Endodermal cell (in vitro differentiated cells): Measurements from ENCODE around the gene OTUD7B. TPM values are rescaled to one million over a fixed set of nuclear protein-coding genes. Genes with fewer than 3 reads are reported as not detected.

ENCODE experiments used
- DNase-seq: peaks from one replicate; pipeline ENCODE4 v3.0.0-alpha.2; 2017
- H3K27ac ChIP-seq: 2 replicates; pipeline ENCODE4 v1.5.1; 2013; ENCODE audit warnings: mild to moderate bottlenecking, low read depth, low read length, moderate library complexity
- H3K27me3 ChIP-seq: 2 replicates; pipeline ENCODE4 v1.6.1; 2013; ENCODE audit warnings: mild to moderate bottlenecking, low read length, moderate library complexity; ENCODE audit not compliant: insufficient read depth, control insufficient read depth, poor library complexity, severe bottlenecking
- H3K36me3 ChIP-seq: 2 replicates; pipeline ENCODE4 v1.7.0; 2013; ENCODE audit warnings: mild to moderate bottlenecking, low read length, moderate library complexity; ENCODE audit not compliant: control insufficient read depth, insufficient read depth
- H3K4me1 ChIP-seq: one replicate; pipeline ENCODE4 v1.7.0; 2013; ENCODE audit warnings: low read length; ENCODE audit not compliant: control insufficient read depth, insufficient read depth
- H3K4me3 ChIP-seq: 2 replicates; pipeline ENCODE4 v1.5.1; 2013; ENCODE audit warnings: mild to moderate bottlenecking, low read length, moderate library complexity
- H3K9ac ChIP-seq: 2 replicates; pipeline ENCODE4 v1.6.1; 2013; ENCODE audit warnings: mild to moderate bottlenecking, low read length, moderate library complexity; ENCODE audit not compliant: poor library complexity, severe bottlenecking; ENCODE audit errors: extremely low read depth
- H3K9me3 ChIP-seq: 2 replicates; pipeline ENCODE4 v1.6.1; 2013; ENCODE audit warnings: mild to moderate bottlenecking, low read length, moderate library complexity; ENCODE audit not compliant: control insufficient read depth
- H3K27ac Mint-ChIP-seq: 2 replicates; pipeline ENCODE4 v1.8.0; 2020; ENCODE audit warnings: mixed read lengths
- H3K27me3 Mint-ChIP-seq: 2 replicates; pipeline ENCODE4 v1.8.0; 2021; ENCODE audit warnings: mild to moderate bottlenecking, mixed read lengths; ENCODE audit not compliant: insufficient read depth
- H3K36me3 Mint-ChIP-seq: 2 replicates; pipeline ENCODE4 v1.8.0; 2020; ENCODE audit warnings: low read depth, mixed read lengths
- H3K4me1 Mint-ChIP-seq: 2 replicates; pipeline ENCODE4 v1.8.0; 2020; ENCODE audit warnings: mixed read lengths
- H3K4me3 Mint-ChIP-seq: 2 replicates; pipeline ENCODE4 v1.8.0; 2020; ENCODE audit warnings: mild to moderate bottlenecking, moderate library complexity, mixed read lengths
- H3K9me3 Mint-ChIP-seq: 2 replicates; pipeline ENCODE4 v1.8.0; 2020; ENCODE audit warnings: mild to moderate bottlenecking, mixed read lengths
- WGBS, 2 experiments: methylation state at CpG; one replicate each; pipeline versions ENCODE4 v1.1.5 to v1.1.7; 2013; ENCODE audit warnings: missing lambda C conversion rate in 2 of 2, mixed read lengths in 1 of 2; ENCODE audit not compliant: insufficient coverage in 1 of 2, insufficient read length in 1 of 2; 5-methylcytosine and 5-hydroxymethylcytosine counted together
- total RNA-seq, 2 donors: library from RNA; stranded (reverse); fragmentation: NEBNext Ultra II Directional in 1 of 2; extraction: Animal tissue kit (Norgen Biotek cat#: 25700) in 1 of 2; gene quantifications; 2 replicates in 1 of 2; 3 replicates in 1 of 2; pipeline ENCODE4 v1.2.1, GENCODE V29; 2021
- TF ChIP-seq, protein P1 (sequence below): fragments of 200-600 bp; sonication (generic); conservative IDR thresholded peaks from 2 replicates; pipeline ENCODE4 v1.5.0; 2021; ENCODE audit warnings: antibody characterized with exemption, mild to moderate bottlenecking

Gene OTUD7B
- total RNA-seq, 2 donors from 2014 or later, result 26.6 to 31.1 TPM

GRCh38 chr1:149987297-149987595, 23.3 kb downstream of the OTUD7B start:
- Mint-ChIP-seq H3K27ac (peak overlapping the region; percentile 71), H3K4me3 (no peak overlapping the region), H3K4me1 (peaks cover 19% of the 10 kb centered on the region), H3K27me3 (no peaks in the 10 kb centered on the region), H3K36me3 (peaks cover 7% of the 10 kb centered on the region), H3K9me3 (no peaks in the 10 kb centered on the region)
- Histone ChIP-seq H3K27me3 (no peaks in the 10 kb centered on the region), H3K9ac (no peak overlapping the region), H3K4me3 (no peak overlapping the region), H3K4me1 (no peaks in the 10 kb centered on the region), H3K36me3 (no peaks in the 10 kb centered on the region), H3K9me3 (no peaks in the 10 kb centered on the region), H3K27ac (no peak overlapping the region)
- TF ChIP-seq, protein P1, sequence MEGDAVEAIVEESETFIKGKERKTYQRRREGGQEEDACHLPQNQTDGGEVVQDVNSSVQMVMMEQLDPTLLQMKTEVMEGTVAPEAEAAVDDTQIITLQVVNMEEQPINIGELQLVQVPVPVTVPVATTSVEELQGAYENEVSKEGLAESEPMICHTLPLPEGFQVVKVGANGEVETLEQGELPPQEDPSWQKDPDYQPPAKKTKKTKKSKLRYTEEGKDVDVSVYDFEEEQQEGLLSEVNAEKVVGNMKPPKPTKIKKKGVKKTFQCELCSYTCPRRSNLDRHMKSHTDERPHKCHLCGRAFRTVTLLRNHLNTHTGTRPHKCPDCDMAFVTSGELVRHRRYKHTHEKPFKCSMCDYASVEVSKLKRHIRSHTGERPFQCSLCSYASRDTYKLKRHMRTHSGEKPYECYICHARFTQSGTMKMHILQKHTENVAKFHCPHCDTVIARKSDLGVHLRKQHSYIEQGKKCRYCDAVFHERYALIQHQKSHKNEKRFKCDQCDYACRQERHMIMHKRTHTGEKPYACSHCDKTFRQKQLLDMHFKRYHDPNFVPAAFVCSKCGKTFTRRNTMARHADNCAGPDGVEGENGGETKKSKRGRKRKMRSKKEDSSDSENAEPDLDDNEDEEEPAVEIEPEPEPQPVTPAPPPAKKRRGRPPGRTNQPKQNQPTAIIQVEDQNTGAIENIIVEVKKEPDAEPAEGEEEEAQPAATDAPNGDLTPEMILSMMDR, result no peak
- no peak for DNase-seq
- 96% methylated on average over 1 of the region's 1 CpG; no CpG with 5 or more reads in 1 of the 2 experiments for WGBS, 2 experiments

- Histone ChIP-seq H3K9me3 (no peaks in the 10 kb centered on the region), H3K36me3 (no peaks in the 10 kb centered on the region), H3K9ac (no peak overlapping the region), H3K4me1 (no peaks in the 10 kb centered on the region), H3K27me3 (no peaks in the 10 kb centered on the region), H3K4me3 (no peak overlapping the region), H3K27ac (no peak overlapping the region)
- no peak overlapping the region for H3K4me3 Mint-ChIP-seq
- TF ChIP-seq, protein P1, result no peak
- peak overlapping the region; percentile 71 for H3K27ac Mint-ChIP-seq
- no peak for DNase-seq
- 93 to 100% methylated on average over 2 to 4 of the region's 4 CpGs for WGBS, 2 experiments
- H3K27me3 Mint-ChIP-seq, result no peaks in the 10 kb centered on the region
- H3K9me3 Mint-ChIP-seq, result no peaks in the 10 kb centered on the region
- H3K36me3 Mint-ChIP-seq, result peaks cover 9% of the 10 kb centered on the region
- peaks cover 19% of the 10 kb centered on the region for H3K4me1 Mint-ChIP-seq
Observed at GRCh38 chr1:149986486-149987296, 23.8 kb downstream of the OTUD7B start.

- no peaks in the 10 kb centered on the region for H3K9me3 Mint-ChIP-seq
- TF ChIP-seq, protein P1, result no peak
- peaks cover 29% of the 10 kb centered on the region for H3K36me3 Mint-ChIP-seq
- H3K9ac ChIP-seq, result no peak overlapping the region
- no peaks in the 10 kb centered on the region for H3K27me3 Mint-ChIP-seq
- 86 to 97% methylated on average over 3 of the region's 3 CpGs for WGBS, 2 experiments
- H3K9me3 ChIP-seq, result no peaks in the 10 kb centered on the region
- H3K4me3 Mint-ChIP-seq, result no peak overlapping the region
- no peak overlapping the region for H3K4me3 ChIP-seq
- H3K4me1 Mint-ChIP-seq, result peaks cover 18% of the 10 kb centered on the region
- H3K27ac Mint-ChIP-seq, result peak overlapping the region; percentile 44
- no peaks in the 10 kb centered on the region for H3K4me1 ChIP-seq
- peaks cover 20% of the 10 kb centered on the region for H3K36me3 ChIP-seq
- no peaks in the 10 kb centered on the region for H3K27me3 ChIP-seq
- H3K27ac ChIP-seq, result no peak overlapping the region
- no peak for DNase-seq
Observed at GRCh38 chr1:149979972-149980540, 30.5 kb downstream of the OTUD7B start.
